GM18511 (cell line): ENCODE measurements around the gene EIF3I.

ENCODE experiments used
- ATAC-seq: cut with Tn5 transposase; IDR thresholded peaks from one replicate; pipeline ENCODE4 v1.9.1; 2021; ENCODE audit warnings: mild to moderate bottlenecking, moderate library complexity; ENCODE audit not compliant: unreplicated experiment

The EIF3I gene

DNA sequence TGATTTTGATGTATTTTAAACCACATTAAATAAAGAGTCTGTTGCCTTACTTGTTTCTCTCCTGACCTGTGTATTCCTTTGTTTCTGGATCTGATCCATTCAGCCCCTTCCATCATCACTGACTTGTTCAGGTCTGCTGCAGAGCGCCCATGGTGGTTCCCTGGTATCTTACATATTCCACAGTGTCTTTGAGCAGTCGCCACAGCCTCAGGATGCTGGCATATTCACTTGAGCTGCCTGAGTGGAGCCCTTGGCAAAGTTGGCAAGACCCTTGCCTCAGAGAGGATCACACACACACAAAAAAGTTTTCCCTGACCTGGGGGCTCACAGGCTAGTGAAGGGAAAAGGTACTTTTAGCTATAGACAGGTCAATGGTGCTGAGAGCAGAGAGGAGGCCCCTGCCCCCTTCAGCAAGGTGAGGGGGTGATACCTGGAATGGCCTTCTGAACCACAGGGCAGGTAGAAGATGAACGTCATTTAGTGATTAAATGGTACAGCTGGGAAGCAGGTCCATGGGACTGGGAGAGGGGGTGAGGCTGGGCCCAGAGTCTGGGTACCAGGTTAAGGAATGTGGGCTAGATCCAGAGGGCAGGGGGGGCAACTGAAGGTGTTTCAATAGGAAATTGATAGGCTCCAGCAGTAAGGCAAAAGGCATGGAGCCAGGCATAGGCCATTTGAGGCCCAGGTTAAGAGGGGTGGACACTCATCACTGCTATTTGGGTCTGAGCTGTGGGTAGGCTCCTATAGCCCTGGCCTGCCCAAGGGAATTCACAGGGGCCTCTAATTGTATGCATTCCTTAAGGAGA lies 23.8 kb upstream of the EIF3I start:
- no peak for ATAC-seq

DNA sequence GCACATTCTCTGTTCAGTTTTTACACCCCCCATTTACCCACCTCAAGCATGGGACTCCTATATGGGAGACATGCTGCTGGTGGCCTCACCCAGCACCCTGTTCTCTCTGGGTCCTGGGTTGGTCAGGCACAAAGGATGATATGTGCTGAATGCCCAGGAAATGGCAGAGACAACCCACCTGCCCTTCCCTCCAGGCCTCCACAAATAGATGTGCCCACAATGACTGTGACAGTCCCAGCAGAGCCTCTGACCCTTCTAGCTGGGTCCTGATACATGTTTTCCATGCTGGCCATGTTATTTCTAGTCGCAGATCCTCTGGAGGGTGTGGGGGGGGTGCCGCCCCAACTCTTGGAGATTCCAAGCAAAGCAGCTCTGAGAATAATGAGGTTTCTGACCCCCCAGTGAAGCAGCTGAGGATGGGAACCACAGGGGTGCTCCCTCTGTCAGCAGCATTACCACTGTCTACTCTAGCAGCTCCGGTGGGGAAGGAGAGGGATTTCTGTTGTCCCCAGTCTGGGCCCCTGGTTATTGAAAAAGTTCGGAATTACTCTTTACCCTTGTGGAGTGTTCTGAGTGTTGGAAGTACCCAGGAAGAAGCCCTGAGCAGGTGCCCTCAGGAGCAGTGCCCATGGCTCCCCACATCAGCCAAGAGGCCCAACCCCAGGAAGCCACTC lies 23.0 kb upstream of the EIF3I start:
- no peak for ATAC-seq

GRCh38 chr1:32199717-32200072 lies 22.5 kb upstream of the EIF3I start:
- ATAC-seq = no peak

DNA sequence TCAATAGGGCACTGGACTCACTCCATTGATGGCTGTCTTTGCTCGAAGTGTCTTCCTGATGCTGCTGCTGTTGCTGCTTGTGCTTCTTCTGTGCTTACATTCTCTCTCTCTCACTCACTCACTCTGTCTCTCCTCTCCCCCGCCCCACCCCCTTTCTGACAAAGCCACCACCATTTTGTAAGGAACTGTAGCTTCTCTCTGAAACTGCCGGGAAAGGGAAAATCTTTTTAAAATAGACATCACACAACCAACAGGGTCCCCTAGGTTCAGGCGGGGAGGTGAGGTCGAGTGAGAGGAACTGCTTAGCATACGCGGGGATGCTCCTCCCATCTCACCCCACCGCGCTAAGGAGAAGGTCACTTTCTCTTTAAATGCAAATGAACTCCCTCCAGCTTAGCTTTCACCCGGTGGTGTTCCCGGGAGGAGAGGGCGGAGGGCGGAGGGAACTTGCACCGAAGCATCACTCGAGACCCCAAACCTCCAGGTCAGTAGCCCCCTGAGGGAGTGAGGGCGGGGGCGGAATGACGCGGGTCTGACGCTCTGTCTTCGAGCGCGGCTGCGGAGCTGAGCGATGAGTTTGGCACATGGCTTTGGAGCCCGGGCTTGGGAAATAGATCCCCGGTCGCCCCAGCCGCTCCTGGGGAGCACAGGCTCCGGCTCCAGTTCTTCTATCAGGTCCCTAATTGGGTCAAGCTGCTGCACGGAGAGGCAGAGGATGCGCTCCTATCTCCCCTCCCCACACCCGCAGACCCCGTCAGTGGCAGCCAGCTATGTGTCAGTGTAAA lies 21.8 kb upstream of the EIF3I start, which contains the start of gene CCDC28B:
Gene CCDC28B (plus strand): TSS at position 370 of the 785 bp plus-strand sequence. CDS start 1,341 bp downstream, outside the sequence.
- peak; percentile 29 for ATAC-seq

DNA sequence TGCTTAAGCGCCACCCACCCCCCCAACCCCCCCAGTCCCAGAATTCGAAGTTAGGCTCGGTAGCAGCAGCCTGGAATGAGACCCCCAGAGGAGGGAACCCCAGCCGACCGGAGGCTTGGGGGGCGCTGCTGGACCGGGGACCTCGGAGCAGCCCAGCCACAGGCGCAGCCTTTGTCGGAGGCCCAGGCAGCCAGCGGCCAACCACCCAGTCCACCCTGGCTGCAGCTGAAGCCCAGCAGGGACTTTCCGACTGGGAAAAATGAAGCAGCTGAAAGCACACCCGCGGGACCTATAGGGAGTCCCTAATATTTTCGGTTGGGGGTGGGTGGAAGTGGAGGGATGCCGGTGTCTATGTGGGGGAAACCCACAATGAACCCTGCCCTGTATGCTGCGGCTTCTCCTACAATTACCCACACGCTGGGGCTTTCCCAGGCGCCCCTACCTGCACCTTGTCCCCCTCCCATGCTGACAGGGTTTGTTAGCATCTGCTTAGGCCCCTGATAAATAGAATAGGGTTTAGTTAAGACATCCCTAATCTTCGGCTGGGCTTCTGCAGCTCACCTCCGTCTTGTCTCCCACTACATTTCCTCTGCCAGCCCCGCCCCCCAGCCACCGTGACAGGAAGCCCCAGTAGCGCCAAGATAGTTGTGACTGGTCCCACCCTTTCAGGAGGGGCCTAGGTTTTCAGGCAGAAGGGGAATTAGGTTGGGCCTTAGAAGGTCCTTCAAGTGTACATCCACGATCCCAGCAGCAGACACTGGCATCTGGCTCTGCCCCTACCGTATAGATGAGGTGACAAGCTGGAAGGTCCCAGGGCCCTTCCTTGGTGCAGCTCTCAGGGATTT lies 21.0 kb upstream of the EIF3I start:
- peak; percentile 48 for ATAC-seq

GRCh38 chr1:32204943-32205361 lies 17.3 kb upstream of the EIF3I start:
- ATAC-seq = no peak

GRCh38 chr1:32205401-32206370 lies 16.5 kb upstream of the EIF3I start, which contains the start of gene IQCC:
TSS of gene IQCC (plus strand) at chr1:32205671. CDS start at chr1:32205682, 11 bp downstream.
- ATAC-seq = no peak

GRCh38 chr1:32208469-32208868 lies 13.7 kb upstream of the EIF3I start:
- no peak for ATAC-seq

DNA sequence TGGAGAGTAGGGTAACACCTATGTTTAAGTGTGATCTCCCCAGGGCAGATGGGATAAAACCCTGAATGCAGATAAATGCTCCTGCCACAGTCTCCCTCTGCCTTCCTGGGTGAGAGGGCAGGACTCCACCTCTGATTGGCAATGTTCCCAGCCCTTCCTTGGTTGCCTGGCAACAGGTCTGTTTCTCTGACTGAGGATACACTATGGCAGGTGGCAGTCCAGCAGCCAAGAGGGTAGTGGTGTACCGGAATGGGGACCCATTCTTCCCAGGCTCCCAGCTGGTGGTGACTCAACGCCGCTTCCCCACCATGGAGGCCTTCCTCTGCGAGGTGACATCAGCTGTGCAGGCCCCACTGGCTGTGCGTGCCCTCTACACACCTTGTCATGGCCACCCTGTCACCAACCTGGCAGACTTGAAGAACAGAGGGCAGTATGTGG lies 13.3 kb upstream of the EIF3I start, which contains the start of gene DCDC2B:
Gene DCDC2B (plus strand): TSS at position 199 of the 438 bp plus-strand sequence. CDS start 5 bp downstream, at position 204.
- ATAC-seq = no peak

DNA sequence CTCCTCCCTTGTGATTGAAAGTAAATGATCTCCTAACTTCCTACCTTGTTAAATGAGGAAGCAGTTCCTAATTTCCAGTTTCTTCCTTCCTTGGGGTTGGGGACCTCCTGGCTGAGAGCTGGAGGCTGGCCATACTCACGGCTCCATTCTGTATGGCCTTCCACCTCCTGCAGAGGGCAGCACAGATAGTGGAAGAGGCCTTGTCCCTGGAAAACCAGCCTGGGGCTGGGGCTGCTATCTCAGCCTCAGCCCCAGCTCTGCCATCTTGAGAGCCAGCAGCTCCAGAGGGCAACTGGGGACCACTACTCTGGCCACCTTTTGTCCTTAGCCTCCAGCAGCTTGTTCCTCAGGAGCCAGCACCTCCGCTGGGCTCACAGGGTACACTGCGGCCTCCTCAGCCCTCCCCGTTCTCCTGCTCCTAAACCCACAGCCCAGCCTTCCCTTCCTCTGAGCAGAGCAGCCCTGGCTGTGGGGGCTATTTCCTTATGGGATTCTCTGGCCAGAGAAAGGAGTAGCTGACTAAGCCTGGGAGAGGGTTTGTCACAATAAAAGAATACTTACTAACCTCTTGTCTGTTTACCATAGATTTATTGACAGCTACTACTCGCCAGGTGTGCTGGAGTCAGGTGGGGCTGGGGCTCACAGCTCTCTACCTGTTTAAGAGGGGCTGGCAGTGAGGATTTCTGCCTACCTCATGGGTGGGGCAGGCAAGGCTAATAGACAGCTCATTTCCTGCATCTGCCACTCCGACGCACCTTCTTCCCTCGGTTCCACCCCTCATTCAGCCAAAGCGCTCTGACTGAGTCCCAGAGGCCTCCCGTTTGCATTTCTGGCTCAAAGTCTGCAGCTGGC lies 6.4 kb upstream of the EIF3I start:
- ATAC-seq = no peak

- no peak for ATAC-seq
These were observed 5.6 kb upstream of the EIF3I start for GRCh38 chr1:32216566-32216965.

GRCh38 chr1:32219022-32219421 lies 3.2 kb upstream of the EIF3I start:
- ATAC-seq = no peak

- ATAC-seq = no peak
These were observed 1.2 kb upstream of the EIF3I start for GRCh38 chr1:32220746-32221580.

DNA sequence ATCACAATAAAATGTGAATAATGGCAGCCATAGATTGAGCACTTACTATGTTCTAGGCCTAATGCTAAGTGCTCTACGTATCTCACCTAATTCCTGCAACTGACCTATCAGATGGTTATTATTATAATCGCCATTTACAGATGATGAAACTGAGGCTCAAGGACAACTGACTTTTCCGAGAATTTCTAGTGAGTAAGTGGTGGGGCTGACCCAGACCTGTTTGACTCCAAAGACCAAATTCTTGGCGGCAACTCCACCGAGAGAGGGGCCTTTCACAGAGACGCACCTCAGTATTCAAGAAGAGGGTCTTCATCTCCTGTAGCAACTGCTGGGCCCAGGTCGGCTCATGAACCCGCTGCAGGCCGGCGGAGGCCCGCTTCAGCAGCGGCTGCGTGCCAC lies 627 bp upstream of the EIF3I start:
- ATAC-seq = peak; percentile 28

DNA sequence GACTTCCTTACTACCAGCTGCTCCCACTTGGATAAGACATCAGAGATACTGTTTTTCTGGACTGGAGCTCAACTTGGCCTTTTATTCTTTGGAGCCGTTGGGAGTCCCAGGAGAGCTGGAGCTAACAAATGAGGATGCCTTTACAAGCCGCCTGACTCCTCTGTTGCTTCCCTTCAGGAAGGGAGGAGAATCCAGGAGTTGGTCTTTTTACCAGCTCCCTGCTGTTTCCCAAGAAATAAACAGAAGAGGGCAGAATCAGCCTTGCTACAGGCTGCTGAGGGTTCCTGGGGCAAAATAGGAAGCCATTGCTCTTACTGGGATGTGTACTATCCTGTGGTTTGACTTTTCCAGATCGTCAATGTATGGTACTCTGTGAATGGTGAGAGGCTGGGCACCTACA lies 1.5 kb downstream of the EIF3I start:
- no peak for ATAC-seq

DNA sequence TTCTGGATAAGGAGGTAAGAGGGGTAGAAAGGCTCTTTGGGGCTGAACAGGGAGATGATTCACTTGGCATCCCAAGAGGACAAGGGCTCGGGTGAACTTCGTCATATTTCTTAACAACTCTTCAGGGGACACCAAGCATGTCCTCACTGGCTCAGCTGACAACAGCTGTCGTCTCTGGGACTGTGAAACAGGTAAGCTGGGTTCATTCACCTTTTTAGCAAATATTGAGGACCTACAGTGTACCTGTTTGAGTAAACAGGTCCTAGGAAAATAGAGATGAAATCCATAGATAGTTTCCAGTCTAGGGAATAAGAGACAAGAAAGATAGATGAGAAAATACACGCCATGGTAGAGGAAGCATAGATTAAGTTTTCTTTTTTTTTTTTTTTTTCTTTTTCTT lies 2.1 kb downstream of the EIF3I start:
- no peak for ATAC-seq

DNA sequence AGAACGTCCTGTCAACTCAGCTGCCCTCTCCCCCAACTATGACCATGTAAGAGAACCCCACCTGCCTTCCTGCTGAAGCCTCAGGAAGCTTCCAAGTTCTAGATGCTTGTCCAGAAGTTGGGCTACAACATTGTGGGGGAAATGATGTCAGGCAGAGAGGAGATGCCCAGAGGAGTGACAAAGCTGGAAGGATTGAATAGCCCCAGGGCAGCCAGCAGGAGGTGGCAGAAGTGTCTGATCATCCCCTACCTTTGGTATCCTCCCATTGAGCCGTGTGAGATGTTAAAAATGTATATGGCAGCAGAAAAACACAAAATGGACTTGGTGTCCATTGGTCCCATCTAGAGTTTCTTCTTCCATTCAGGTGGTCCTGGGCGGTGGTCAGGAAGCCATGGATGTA lies 6.6 kb downstream of the EIF3I start:
- no peak for ATAC-seq
